ENCODE data around the gene TBXAS1.

Gene TBXAS1

GRCh38 chr7:139915268-139915863, 86.3 kb downstream of the TBXAS1 start:
- no peak for TF ChIP-seq CTCF (IDR thresholded peaks at IDR 0.05; ENCODE audit: control extremely low read depth, extremely low read depth, low read depth, missing control alignments)
- no peak for DNase-seq (ENCODE audit: extremely low spot score)
- ChIA-PET CTCF (interaction anchor here (1.0 to 2.4 kb wide), 7 partner anchors 9 to 480 kb away, joined by 3 to 11 read pairs (median 4); no protein-coding TSS in a partner anchor), POLR2A (no interaction called here)

- ChIA-PET POLR2A (no interaction called here), CTCF (interaction anchor here (1.0 to 2.4 kb wide), 8 partner anchors 9 to 481 kb away, joined by 3 to 11 read pairs (median 4); no protein-coding TSS in a partner anchor)
- DNase-seq (ENCODE audit: extremely low spot score) = peak; percentile 77
- TF ChIP-seq CTCF (IDR thresholded peaks at IDR 0.05; ENCODE audit: control extremely low read depth, extremely low read depth, low read depth, missing control alignments) = no peak
Observed at GRCh38 chr7:139915864-139916716, 87.0 kb downstream of the TBXAS1 start.

- TF ChIP-seq CTCF (IDR thresholded peaks at IDR 0.05; ENCODE audit: control extremely low read depth, extremely low read depth, low read depth, missing control alignments) = no peak
- CTCF ChIA-PET = interaction anchor here (1.0 to 2.4 kb wide), 10 partner anchors 11 to 483 kb away, joined by 3 to 11 read pairs (median 3); no protein-coding TSS in a partner anchor
- DNase-seq (ENCODE audit: extremely low spot score) = peak; percentile 78
- POLR2A ChIA-PET = no interaction called here
Observed at GRCh38 chr7:139916717-139917395, 87.8 kb downstream of the TBXAS1 start.

- ChIA-PET POLR2A (no interaction called here), CTCF (interaction anchor here (1.0 to 1.7 kb wide), 7 partner anchors 9 to 484 kb away, joined by 3 to 4 read pairs (median 3); no protein-coding TSS in a partner anchor)
- TF ChIP-seq CTCF (IDR thresholded peaks at IDR 0.05; ENCODE audit: control extremely low read depth, extremely low read depth, low read depth, missing control alignments) = no peak
- DNase-seq (ENCODE audit: extremely low spot score) = no peak
Observed at GRCh38 chr7:139917851-139918250, 88.8 kb downstream of the TBXAS1 start.

- ChIA-PET CTCF (interaction anchor here (1.0 to 1.7 kb wide), 3 partner anchors 8 to 485 kb away, joined by 3 to 4 read pairs (median 3); no protein-coding TSS in a partner anchor), POLR2A (no interaction called here)
- no peak for TF ChIP-seq CTCF (IDR thresholded peaks at IDR 0.05; ENCODE audit: control extremely low read depth, extremely low read depth, low read depth, missing control alignments)
- no peak for DNase-seq (ENCODE audit: extremely low spot score)
Observed at GRCh38 chr7:139918480-139918879, 89.4 kb downstream of the TBXAS1 start.

- CTCF ChIA-PET = interaction anchor here (0.9 to 1.3 kb wide), 4 partner anchors 9 to 49 kb away, joined by 3 to 5 read pairs (median 3); no protein-coding TSS in a partner anchor
- POLR2A ChIA-PET = interaction anchor here (0.5 kb wide), 1 partner anchor 27 kb away, joined by 4 read pairs; no protein-coding TSS in a partner anchor
- DNase-seq (ENCODE audit: extremely low spot score) = no peak
- TF ChIP-seq CTCF (IDR thresholded peaks at IDR 0.05; ENCODE audit: control extremely low read depth, extremely low read depth, low read depth, missing control alignments) = no peak
Observed at GRCh38 chr7:139923090-139923489, 94.0 kb downstream of the TBXAS1 start.
